PC-9 (cell line): ENCODE measurements around the gene DNAJA2.

Experiments used
- CTCF ChIP-seq: fragments of 200-600 bp; sonication (generic); conservative IDR thresholded peaks from 2 replicates; pipeline ENCODE4 v1.6.1; 2017; ENCODE audit warnings: mixed run types, antibody characterized with exemption, mild to moderate bottlenecking, moderate library complexity
- EZH2 ChIP-seq: fragments of 200-600 bp; sonication (generic); IDR thresholded peaks from 2 replicates; pipeline ENCODE4 v1.8.0; 2017; ENCODE audit warnings: antibody characterized with exemption, low read depth

GRCh38 chr16:47019568-47019967 lies 46.1 kb upstream of the DNAJA2 start:
- no peak for TF ChIP-seq EZH2
- no peak; the same call in 1 of the 2 replicates for TF ChIP-seq CTCF
